OCI-LY3 (cell line): ENCODE results near the gene LSR.

Source experiments
- CTCF ChIP-seq: fragments of 200-600, 300-600 bp; sonication (generic); IDR thresholded peaks from 2 replicates; pipeline ENCODE4 v1.5.1; 2014; ENCODE audit warnings: antibody characterized with exemption, low read length, low read depth
- EZH2phosphoT487 ChIP-seq: fragments of 200-600 bp; shearing (Covaris generic); IDR thresholded peaks from 2 replicates; pipeline ENCODE4 v1.6.1; 2018; ENCODE audit warnings: antibody characterized with exemption, mixed run types, low read depth

GRCh38 chr19:35290381-35291127 is 41.8 kb downstream of the LSR start:
- TF ChIP-seq CTCF (no peak), EZH2phosphoT487 (no peak)
